CD4-positive, alpha-beta T cell (primary cell): ENCODE results near the gene WDR38. TPM values are rescaled to one million over a fixed set of nuclear protein-coding genes. Genes with fewer than 3 reads are reported as not detected.
"Not testable (repeated sequence)": the region's sequence is repeated elsewhere in the genome, so short reads cannot be mapped to it uniquely, and the experiment has no call there.

Experiments used
- ATAC-seq: fragments of 200-7000 bp; cut with Tn5 transposase; one replicate; pipeline ENCODE4 v1.10.0; 2022; ENCODE audit warnings: mild to moderate bottlenecking; ENCODE audit not compliant: poor library complexity
- CTCF ChIA-PET: fragments of 350-600 bp; sonication (Branson Sonifier 250); formaldehyde crosslinking; loops from one replicate; lab custom pipeline; 2021; ENCODE audit warnings: antibody characterized with exemption, inconsistent platforms; lab: Charles Lee
- POLR2A ChIA-PET: fragments of 350-600 bp; sonication (Branson Sonifier 250); formaldehyde crosslinking; loops from one replicate; lab custom pipeline; 2021; ENCODE audit warnings: antibody characterized with exemption, inconsistent platforms; lab: Charles Lee
- DNase-seq, 14 experiments: peaks; one replicate each; pipeline ENCODE4 v3.0.0-alpha.2; 2013 to 2020; ENCODE audit warnings: mixed read lengths in 2 of 14
- H3K27ac ChIP-seq, 2 donors: one replicate each; pipeline versions ENCODE4 v1.5.1 to v1.7.0; 2013; ENCODE audit warnings: low read length in 2 of 2, low read depth in 1 of 2, mild to moderate bottlenecking in 1 of 2
- H3K27me3 ChIP-seq, 2 experiments: 1 replicate in 1 of 2; 2 replicates in 1 of 2; pipeline versions ENCODE4 v1.6.1 to v1.7.0; 2013; ENCODE audit warnings: low read length in 2 of 2, control low read depth in 1 of 2, mild to moderate bottlenecking in 1 of 2, moderate library complexity in 1 of 2; ENCODE audit not compliant: insufficient read depth in 2 of 2, control insufficient read depth in 1 of 2
- H3K36me3 ChIP-seq: one replicate; pipeline ENCODE4 v1.6.1; 2013; ENCODE audit warnings: low read length, control low read depth; ENCODE audit not compliant: insufficient read depth
- H3K4me1 ChIP-seq: one replicate; pipeline ENCODE4 v1.6.1; 2013; ENCODE audit warnings: low read length, control low read depth; ENCODE audit not compliant: insufficient read depth
- H3K4me3 ChIP-seq: one replicate; pipeline ENCODE4 v1.5.1; 2013; ENCODE audit warnings: mild to moderate bottlenecking, low read length, moderate library complexity
- H3K9me3 ChIP-seq, 2 experiments: 1 replicate in 1 of 2; 2 replicates in 1 of 2; pipeline versions ENCODE4 v1.6.1 to v1.7.0; 2013; ENCODE audit warnings: low read length in 2 of 2, mild to moderate bottlenecking in 2 of 2, control low read depth in 1 of 2, moderate library complexity in 1 of 2; ENCODE audit not compliant: control insufficient read depth in 1 of 2, insufficient read depth in 1 of 2
- H3K27ac Mint-ChIP-seq: one replicate; pipeline ENCODE4 v1.8.0; 2020; ENCODE audit warnings: mixed read lengths
- H3K27me3 Mint-ChIP-seq: one replicate; pipeline ENCODE4 v1.8.0; 2021; ENCODE audit warnings: mixed read lengths
- H3K36me3 Mint-ChIP-seq: one replicate; pipeline ENCODE4 v1.8.0; 2021; ENCODE audit warnings: low read depth, mixed read lengths
- H3K4me1 Mint-ChIP-seq: one replicate; pipeline ENCODE4 v1.8.0; 2021; ENCODE audit warnings: low read depth, mixed read lengths
- H3K4me3 Mint-ChIP-seq: one replicate; pipeline ENCODE4 v1.8.0; 2020; ENCODE audit warnings: mild to moderate bottlenecking, mixed read lengths
- H3K9me3 Mint-ChIP-seq: one replicate; pipeline ENCODE4 v1.8.0; 2020; ENCODE audit warnings: mixed read lengths
- CTCF ChIP-seq: fragments of 200-600 bp; IDR thresholded peaks from one replicate; pipeline ENCODE4 v1.8.0; 2022; ENCODE audit warnings: antibody characterized with exemption, mild to moderate bottlenecking
- intact Hi-C, 2 experiments: fragments of 100-400 bp; cut with DNase I in 1 of 2; cut with micrococcal nuclease in 1 of 2; formaldehyde crosslinking; loops; one replicate each; pipeline versions ENCODE4 v1.15.1 to v1.9.0; 2023 to 2025; cut with DNase I, micrococcal nuclease
- total RNA-seq, 174 experiments: library from RNA in 2 of 174; stranded (reverse) in 2 of 174; gene quantifications; one replicate each; pipeline ENCODE4 v1.2.3 and lab custom pipeline; 2021 to 2026

The WDR38 gene
- total RNA-seq, 2 experiments from 2014 or later, result not detected

DNA sequence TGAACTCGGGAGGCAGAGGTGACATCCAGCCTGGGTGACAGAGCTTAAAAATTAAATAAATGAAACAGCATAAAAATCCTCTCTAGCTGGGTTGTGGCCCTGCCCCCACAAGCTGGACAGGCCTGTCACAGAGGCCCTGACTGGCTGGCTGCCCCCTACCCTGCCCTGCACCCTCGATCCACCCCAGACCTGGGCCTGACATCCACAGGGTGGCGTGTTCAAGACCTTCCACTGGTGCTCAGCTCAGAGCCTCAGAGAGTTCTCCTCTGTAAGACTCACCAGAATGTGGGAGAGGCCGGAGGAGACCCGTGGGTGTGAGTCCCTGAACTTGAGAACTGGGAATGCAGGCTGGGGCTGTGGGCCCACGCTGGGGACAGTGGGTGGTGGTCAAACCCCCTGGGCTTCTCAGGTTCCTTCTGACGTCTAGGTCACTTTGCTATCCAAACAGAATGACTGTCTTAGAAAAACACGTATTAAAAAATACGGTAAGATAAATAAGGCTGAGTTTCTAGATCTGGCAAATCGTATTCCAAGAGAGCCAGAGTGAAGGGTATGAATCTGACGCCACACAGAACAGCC, 9.7 kb upstream of the WDR38 start:
- Histone ChIP-seq H3K4me3 (no peak overlapping the region), H3K4me1 (no peaks in the 10 kb centered on the region), H3K9me3 (no peaks in the 10 kb centered on the region), H3K27me3 (peaks cover 3 to 11% of the 10 kb centered on the region in 2 experiments), H3K27ac (no peak overlapping the region), H3K36me3 (no peaks in the 10 kb centered on the region)
- intact Hi-C loops, result no loop called here
- no peaks in the 10 kb centered on the region for H3K9me3 Mint-ChIP-seq
- DNase-seq, result no peak
- H3K27me3 Mint-ChIP-seq, result peaks cover 20% of the 10 kb centered on the region
- no peak overlapping the region for H3K4me3 Mint-ChIP-seq
- no peaks in the 10 kb centered on the region for H3K4me1 Mint-ChIP-seq
- ChIA-PET CTCF (interaction anchor here (0.8 kb wide), 1 partner anchor 10 kb away, joined by 3 read pairs; the partner anchor contains the start of gene WDR38), POLR2A (no interaction called here)
- ATAC-seq, result no peak
- no peak overlapping the region for H3K27ac Mint-ChIP-seq
- H3K36me3 Mint-ChIP-seq, result no peaks in the 10 kb centered on the region
- no peak for TF ChIP-seq CTCF

DNA sequence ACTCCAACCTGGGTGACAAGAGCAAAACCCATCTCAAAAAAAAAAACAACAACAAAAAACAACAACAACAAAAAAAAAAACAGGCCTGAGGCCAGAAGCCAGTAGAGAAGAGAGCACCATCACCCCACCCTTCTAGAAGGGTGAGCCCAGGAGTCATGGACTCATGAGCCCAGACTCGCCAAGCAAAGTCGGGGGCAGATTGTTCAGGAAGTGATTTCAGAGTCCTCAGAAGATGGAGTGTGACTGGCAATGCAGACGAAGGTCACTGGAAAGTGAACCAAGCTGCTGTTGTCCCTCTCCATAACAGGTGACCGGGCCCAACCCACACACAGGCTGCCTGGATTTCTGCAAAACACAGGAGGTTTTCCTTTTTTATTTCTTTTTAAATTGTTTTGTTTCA, 9.0 kb upstream of the WDR38 start:
- H3K4me3 Mint-ChIP-seq, result no peak overlapping the region
- no peak overlapping the region for H3K4me3 ChIP-seq
- no peak for TF ChIP-seq CTCF
- no peaks in the 10 kb centered on the region for H3K4me1 ChIP-seq
- no peaks in the 10 kb centered on the region for H3K36me3 ChIP-seq
- no peaks in the 10 kb centered on the region for H3K4me1 Mint-ChIP-seq
- ATAC-seq (no peak), DNase-seq (no peak)
- H3K9me3 Mint-ChIP-seq, result no peaks in the 10 kb centered on the region
- no peak overlapping the region for H3K27ac ChIP-seq
- H3K27me3 Mint-ChIP-seq, result peaks cover 20% of the 10 kb centered on the region
- no peaks in the 10 kb centered on the region for H3K9me3 ChIP-seq
- POLR2A ChIA-PET, result no interaction called here
- H3K36me3 Mint-ChIP-seq, result no peaks in the 10 kb centered on the region
- CTCF ChIA-PET, result interaction anchor here (0.8 kb wide), 1 partner anchor 9 kb away, joined by 3 read pairs; the partner anchor contains the start of gene WDR38
- H3K27me3 ChIP-seq, result peaks cover 3 to 10% of the 10 kb centered on the region in 2 experiments
- no peak overlapping the region for H3K27ac Mint-ChIP-seq
- intact Hi-C loops, result no loop called here

- H3K27me3 Mint-ChIP-seq, result peaks cover 18% of the 10 kb centered on the region
- ATAC-seq, H3K4me1 Mint-ChIP-seq, H3K27me3 ChIP-seq, H3K9me3 Mint-ChIP-seq, H3K36me3 ChIP-seq, H3K4me1 ChIP-seq, H3K27ac Mint-ChIP-seq, intact Hi-C loops, H3K4me3 ChIP-seq, H3K36me3 Mint-ChIP-seq, H3K4me3 Mint-ChIP-seq, POLR2A ChIA-PET, DNase-seq, H3K9me3 ChIP-seq, H3K27ac ChIP-seq: not testable (repeated sequence)
- CTCF ChIA-PET, result interaction anchor here (0.7 kb wide), 1 partner anchor 516 kb away, joined by 4 read pairs; no protein-coding TSS in a partner anchor
These were observed 6.8 kb upstream of the WDR38 start for GRCh38 chr9:124846467-124846866.

- Mint-ChIP-seq H3K27me3 (peaks cover 18% of the 10 kb centered on the region), H3K27ac (no peak overlapping the region), H3K36me3 (no peaks in the 10 kb centered on the region), H3K4me1 (no peaks in the 10 kb centered on the region), H3K9me3 (no peaks in the 10 kb centered on the region), H3K4me3 (no peak overlapping the region)
- Histone ChIP-seq H3K4me3 (no peak overlapping the region), H3K27ac (no peak overlapping the region), H3K9me3 (no peaks in the 10 kb centered on the region), H3K27me3 (peaks cover 0 to 5% of the 10 kb centered on the region in 2 experiments), H3K4me1 (peaks cover under 1% of the 10 kb centered on the region), H3K36me3 (no peaks in the 10 kb centered on the region)
- no peak for DNase-seq
- POLR2A ChIA-PET, result no interaction called here
- no peak for ATAC-seq
- TF ChIP-seq CTCF, result no peak
- CTCF ChIA-PET, result no interaction called here
- intact Hi-C loops, result no loop called here
These were observed 6.3 kb upstream of the WDR38 start for GRCh38 chr9:124846969-124847368.
